ENCODE data around the gene MAP4K1.

MAP4K1 gene

DNA sequence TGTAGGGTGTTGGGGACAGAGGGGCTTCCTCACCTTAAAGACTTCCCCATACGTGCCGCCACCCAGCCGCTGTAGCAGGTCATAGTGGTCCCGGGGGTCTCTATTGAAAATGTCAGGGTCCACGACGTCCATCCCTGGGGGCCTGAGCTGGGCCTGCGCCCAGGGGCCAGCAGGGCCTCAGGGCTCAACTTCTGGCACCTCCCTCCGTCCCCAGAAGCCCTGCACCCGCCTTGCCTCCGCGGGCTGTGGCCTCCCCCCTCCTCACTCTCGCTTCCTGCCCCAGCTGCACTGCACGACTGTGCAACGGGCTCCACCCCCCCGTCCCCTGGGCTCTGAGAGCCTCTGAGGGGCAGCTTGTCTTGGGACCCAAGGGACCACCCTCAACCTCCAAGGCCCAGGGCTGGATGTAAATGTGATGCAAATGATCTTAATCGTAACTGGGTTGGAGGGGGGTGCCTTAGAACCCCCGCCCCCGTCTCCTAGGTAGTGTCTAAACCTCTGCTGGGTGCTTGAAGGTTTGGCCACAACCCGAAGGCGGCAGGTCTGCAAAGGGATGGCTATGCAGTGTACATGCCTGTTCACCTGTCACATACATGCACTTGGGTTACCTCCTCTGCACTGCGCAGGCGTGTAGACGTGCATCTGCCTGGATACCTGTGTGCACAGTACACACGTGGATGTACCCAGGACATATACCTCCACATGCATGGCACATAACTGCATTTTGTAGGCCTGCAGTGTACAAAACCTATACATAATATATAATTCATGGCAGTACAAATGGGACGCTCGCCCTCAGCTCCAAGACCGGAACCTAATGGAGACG lies at the start of gene MAP4K1:
MAP4K1 (minus strand) TSS at position 190 of the 826 bp plus-strand sequence; CDS start at position 132, 58 bp downstream.
- peak; percentile 39 to 57 for DNase-seq (ENCODE audit: low read depth in 1 of 2, low spot score in 1 of 2)

DNA sequence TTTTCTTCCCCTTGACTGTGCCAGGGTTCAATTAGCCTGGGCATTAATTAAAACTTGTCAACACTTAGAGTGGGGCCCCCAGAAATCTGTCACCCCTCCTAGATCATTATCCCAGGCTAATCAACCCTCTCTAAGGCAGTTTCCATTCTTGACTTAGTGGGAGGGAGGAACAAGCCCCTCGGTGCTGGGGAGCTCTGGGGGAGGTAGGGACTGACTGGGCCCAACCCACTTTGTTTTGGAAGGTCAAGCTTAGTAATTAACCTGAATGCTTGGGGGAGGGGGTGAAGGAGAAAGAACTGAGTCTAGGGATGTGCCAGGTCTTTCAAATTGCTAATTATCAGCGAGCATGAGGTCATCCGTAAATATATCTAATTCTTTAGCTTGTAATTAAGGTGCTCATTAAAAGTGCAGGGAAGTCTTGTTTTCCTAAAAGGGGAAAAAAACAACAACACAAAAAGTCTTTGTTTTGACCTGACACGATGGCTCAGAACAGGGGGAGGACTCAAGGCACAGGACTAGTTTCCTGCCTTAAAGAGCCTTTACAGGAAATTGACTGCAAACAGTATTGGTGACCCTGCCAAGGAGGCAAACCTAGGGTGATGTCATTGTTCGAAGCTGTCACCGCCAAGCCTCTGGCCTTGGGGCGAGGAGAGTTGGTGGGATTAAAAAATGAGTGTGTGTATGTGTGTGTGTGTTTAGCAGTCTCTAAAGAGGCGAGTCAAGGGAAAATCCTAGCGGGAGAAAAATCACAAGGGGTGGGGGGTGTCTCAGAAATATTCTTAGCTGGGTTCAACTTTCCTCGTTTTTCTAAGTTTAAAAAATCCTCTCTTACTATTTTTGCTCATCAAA lies 49.1 kb upstream of the MAP4K1 start:
- no peak for DNase-seq (ENCODE audit: low read depth in 1 of 2, low spot score in 1 of 2)

DNA sequence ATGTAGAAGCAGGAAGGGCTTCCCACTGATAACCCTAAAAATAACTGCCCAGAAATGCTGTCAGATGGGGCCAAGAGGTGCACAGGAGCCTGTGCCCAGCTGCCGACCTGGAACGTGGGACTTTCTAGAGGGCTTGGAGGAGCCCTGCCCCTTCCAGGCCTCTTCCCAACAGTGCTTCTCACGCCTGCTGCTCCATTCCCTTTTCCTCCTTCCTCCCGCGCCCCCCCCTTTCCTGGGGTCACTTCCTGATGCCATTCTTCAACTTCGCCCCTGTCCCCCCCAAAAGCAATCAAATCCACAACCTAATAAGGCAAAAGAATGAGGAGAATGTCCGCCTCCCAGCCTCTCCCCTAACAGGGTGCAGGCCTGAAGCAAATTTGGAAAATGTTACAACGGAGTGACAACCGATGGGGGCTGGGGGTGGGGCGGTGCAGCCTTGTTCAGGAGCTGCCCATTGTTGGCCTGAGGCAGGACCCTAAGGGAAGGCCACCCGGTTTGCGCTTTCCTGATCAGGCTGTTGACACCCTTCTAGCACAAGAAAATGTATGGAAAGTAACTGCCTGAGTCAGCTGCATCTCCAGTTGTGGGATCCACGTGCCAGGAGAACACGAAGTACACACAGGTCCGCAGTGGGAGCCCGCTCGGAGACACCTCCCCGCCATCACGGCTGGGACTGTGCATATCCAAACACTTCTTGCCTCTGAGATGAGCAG lies 48.4 kb upstream of the MAP4K1 start:
- no peak for DNase-seq (ENCODE audit: low read depth in 1 of 2, low spot score in 1 of 2)

DNA sequence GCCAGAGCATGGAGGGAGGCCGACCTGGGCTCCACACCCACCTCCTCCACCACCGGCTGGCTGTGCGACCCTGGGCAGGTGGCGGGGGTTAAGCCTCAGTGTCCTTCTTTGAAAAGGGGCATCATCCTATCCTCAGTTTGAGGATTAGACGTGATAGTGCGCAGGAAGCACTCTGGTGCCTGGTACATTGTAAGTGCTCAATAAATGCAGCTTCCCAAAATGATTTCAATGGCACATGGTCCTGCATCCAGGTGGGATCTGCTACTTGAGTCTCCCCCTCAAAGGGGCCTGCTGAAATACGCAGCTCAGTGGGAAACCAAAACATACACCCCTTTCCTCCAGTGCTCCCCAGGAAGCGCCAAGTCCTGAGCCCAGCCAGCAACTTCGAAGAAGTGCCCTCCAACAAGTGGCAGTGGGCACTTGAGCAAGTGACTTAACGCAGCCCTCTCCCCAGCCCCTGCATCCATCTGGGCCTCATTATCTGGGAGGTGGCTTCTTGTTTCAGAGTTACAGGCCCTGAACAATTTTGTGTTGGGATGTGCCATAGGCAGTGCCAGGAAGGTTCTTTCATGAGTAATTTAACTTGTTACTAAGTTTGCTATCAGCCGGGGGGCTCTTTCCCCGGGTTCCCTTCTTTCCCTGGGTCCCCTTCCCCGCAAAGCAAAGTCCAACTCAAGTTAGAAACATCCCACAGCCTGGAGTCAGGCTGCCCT lies 47.6 kb upstream of the MAP4K1 start:
- no peak for DNase-seq (ENCODE audit: low read depth in 1 of 2, low spot score in 1 of 2)

DNA sequence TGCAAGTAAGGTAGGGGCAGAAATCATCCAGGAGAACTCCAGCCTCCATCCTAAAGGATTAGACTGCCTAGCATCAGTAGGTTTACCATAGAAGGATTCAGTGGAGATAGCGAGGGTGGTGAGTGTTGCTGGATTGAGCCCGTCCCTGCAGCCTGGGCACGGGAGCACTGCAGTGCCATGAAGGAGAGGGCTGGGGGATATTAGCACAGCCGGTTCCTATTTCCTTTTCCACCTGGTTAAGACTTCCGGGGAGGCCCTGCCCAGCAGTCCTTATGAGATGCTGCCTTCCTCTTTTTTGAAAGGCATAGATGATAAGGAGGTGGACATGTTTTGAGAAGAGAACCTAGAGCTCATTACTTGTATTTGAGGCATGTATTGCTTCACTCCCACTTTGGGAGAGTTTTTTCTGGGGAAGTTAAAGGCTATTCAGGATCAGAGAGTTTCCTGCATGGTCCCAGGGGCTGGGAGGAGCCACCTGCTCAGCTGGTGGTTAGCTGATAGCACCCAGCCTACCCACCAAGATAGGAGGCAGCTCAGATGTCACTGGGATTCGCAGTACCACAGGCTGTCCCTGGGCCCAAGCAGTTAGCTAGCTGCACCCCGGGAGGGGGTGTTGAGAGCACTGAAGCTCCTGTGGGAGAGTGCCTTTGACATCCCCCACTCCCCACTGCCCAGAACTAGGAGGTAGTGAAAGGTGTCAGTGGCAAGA lies 46.9 kb upstream of the MAP4K1 start:
- no peak for DNase-seq (ENCODE audit: low read depth in 1 of 2, low spot score in 1 of 2)

DNA sequence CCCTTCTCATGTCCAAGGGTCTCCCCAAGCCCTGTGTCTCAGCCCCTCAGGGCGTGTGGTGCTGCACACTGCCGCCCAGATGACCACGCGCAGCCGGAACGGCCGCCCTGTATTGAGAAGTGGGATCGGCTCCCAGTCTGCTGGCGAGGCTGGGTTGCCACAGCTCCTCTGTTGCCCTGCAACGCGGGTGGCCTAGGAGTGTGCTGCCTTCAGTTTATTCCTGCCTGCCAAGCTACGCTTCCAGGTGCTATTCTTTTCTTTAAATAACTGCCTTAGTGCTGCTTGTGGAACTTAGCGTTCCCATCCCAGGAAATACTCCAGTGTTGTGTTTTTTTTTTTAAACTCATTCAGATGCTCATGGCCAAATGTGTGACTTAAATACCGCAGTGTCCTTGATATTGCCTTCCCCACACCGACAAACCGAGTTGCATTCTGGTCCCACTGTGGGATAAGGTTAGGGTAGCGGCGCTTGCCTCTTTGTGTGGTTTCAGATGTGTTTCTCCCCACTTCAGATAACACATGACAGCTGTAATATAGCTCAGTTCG lies 46.3 kb upstream of the MAP4K1 start:
- no peak for DNase-seq (ENCODE audit: low read depth in 1 of 2, low spot score in 1 of 2)

DNA sequence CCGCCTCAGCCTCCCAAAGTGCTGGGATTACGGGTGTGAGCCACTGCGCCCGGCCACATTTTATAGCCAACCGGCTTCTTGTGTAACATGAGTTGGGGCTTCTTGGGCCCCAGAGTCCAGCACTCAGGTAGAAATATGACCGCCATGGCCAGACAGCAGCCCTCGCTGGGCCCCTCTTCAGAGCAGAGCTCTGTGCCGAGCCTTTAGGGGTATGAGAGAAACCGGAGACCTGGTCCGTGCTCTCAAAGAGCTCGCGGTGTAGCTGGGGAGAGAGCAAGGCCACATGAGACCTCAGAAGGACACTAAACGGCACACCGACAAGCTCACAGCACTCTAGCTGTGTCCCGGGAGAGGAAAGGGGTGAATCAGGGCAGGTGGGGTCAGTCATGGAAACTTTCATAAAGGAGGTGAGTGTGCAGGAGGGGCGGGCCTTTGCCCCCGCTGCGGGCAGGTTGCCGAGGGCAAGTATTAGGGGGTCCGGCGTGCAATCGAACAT lies 45.5 kb upstream of the MAP4K1 start:
- DNase-seq (ENCODE audit: low read depth in 1 of 2, low spot score in 1 of 2), result no peak

DNA sequence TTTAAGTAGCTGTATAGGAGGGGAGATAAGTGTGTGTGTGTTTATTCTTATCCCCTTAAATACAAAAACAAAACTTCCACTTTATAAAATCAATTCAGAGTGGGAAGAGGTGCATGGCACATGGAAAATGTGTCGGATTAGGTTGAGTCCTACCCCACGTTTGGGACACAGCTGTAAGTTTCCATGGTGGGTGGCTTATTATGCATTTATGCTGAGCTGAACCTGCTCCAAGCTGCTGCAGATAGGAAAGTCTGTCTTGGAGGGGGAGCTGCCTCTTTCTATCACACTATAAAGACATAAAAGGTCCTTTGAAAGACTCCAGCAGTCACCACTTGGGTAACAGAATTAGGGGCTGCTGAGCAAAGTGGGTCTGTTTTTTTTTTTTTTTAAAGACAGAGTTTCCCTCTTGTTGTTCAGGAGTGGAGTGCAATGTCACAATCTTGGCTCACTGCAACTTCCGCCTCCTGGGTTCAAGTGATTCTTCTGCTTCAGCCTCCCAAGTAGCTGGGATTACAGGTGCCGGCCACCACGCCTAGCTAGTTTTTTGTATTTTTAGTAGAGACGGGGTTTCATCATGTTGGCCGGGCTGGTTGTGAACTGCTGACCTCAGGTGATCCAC lies 44.9 kb upstream of the MAP4K1 start:
- DNase-seq (ENCODE audit: low read depth in 1 of 2, low spot score in 1 of 2), result no peak

DNA sequence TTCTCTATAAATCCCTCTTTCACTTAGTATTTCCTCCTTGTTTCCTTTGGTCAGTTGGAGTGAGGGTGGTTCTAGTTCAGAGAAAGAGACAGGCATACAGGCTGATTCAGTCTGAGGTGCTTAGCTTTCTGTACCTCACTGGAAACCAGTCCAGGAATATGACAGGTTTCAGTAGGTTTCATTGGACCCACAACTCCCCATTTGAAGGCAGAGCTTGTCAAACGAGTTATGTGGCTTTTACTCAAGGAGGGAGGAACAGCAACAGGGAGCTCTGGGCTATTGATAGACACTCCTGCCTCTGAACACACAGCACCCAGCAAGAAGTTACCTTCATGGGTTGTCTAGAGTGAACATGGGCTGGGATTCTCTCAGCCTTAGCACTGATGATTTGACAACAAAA lies 44.2 kb upstream of the MAP4K1 start:
- DNase-seq (ENCODE audit: low read depth in 1 of 2, low spot score in 1 of 2), result no peak

DNA sequence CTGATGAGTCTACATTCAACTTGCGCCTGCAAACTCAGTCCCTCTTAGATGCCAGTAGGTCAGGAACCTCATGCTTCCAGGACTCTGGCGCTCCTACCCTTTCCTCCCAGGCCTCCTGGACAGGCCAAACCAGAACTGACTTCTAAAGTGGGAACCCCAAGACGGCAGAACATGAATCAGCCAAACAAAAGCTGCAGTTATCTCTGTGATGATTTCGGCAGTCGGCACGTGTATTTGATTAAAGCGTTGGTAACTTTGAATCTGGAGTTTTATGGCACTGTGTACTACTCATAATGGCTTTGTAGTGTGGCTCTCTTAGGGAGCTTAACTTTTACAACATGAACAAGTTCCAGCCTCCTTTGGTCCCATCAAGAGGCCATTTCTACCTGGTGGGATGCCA lies 43.4 kb upstream of the MAP4K1 start:
- no peak for DNase-seq (ENCODE audit: low read depth in 1 of 2, low spot score in 1 of 2)

DNA sequence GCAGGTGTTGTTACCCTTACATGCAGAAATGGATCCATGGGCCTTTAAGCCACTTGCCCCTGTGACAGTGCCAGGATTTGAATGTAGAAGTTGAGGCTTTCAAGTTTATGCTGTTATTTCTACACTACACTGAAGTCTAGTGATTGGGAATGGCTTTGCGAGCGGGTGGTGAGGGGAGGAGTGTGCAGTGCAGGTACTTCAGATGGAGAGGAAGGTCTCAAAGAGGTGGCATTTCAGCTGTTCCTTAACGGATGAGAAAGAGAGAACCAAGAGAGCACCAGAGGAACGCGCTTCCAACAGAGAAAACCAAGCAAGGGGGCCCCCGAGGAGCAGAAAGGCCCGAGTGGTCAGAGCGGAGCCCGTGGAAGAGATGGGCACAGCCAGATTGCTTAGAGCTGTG lies 43.0 kb upstream of the MAP4K1 start:
- DNase-seq (ENCODE audit: low read depth in 1 of 2, low spot score in 1 of 2), result no peak

DNA sequence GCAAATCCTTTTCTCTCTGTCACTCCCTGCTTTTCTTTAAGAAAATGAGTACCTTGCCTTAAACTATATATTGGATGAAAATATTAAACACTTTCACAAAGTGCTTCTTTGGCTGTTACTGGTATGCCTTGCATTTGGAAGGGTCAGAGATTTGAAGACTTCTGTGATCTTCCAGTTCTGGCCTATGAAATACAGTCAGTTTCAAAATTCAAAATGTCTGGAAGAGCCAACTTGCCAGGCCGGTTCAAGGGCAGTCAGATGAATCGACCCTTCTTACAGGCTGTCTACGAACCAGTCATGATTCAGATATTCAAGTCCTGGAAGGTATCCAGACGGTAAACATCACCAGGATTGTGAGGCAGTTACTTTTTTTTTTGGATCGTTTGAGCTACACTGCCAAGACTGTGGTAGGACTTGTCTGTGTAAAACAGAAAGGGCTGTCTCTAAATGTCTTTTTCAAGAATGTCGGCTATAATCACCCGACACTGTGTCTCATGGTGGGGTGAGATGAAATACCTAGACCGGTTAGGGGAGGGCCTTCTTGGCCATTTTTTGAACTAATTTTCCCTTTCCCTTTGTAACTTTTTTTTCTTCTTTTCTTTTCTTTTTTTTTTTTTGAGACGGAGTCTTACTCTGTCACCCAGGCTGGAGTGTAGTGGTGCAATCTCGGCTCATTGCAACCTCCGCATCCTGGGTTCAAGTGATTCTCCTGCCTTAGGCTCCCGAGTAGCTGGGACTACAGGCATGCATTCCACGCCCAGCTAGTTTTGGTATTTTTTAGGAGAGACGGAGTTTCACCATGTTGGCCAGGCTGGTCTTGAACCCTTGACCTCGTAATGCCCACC lies 40.9 kb upstream of the MAP4K1 start:
- no peak for DNase-seq (ENCODE audit: low read depth in 1 of 2, low spot score in 1 of 2)

DNA sequence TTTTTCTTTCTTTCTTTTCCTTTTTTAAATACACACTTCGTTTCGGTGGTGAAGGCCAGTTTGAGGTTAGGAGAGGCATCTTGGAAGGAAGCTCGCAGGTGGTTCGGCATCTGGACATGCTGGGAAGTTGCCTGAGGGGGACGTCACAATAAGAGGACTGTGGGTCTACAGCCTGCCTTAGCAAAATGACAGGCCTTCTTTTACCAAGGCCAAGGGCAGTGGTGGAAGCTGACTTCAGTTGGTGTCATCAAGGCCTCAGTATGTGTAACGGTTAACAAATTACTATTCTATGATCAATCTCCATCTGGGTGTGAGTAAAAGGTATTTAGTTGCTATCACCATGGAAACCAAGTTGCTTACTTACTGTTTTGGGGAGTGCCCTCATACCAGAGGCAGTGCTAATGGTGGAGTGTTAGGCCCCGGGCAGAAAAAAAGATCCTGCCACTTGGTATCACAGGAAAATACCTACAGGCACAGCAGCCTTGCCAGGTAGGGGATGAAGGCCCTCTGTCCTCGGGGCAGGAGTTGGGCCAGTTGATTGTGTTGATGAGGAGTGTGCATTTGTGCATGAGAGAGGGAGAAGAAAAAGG lies 40.0 kb upstream of the MAP4K1 start:
- DNase-seq (ENCODE audit: low read depth in 1 of 2, low spot score in 1 of 2), result no peak

DNA sequence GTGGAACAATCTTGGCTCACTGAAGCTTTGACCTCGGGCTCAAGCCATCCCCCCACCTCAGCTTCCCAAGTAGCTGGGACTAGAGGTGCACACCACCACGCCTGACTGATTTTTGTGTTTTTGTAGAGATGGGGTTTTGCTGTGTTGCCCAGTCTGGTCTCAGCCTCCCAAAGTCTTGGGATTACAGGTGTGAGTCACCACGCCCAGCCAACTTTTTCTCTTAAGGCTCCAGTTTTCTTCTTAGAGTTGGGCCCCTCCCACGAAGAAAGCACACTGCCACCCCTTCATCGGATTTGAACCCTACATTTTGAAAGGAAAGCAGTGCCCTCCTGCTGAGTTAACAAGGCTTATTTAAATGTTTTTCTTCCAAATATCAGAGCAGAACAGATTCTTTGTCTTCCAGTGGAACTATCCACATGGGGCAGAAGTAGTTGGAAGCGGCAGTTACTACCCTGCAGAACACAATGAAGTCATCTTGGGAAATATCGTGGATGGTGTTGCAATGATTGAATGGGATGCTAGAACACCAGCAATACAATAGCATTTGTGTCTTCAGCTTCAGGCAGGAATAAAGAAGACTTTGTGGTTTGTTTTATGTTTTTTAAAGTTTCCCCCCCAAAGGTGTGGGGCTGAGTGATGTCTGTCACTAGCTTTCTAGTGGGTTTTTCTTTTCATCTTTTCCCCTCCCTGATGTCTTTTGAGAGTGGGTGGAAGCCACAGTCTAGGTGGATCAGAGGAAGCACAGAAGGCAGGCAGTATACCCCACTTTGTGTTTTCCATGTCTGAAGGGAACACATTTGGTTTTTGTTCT lies 38.6 kb upstream of the MAP4K1 start:
- peak in 1 of 2 donors; percentile 55 for DNase-seq (ENCODE audit: low read depth in 1 of 2, low spot score in 1 of 2)

DNA sequence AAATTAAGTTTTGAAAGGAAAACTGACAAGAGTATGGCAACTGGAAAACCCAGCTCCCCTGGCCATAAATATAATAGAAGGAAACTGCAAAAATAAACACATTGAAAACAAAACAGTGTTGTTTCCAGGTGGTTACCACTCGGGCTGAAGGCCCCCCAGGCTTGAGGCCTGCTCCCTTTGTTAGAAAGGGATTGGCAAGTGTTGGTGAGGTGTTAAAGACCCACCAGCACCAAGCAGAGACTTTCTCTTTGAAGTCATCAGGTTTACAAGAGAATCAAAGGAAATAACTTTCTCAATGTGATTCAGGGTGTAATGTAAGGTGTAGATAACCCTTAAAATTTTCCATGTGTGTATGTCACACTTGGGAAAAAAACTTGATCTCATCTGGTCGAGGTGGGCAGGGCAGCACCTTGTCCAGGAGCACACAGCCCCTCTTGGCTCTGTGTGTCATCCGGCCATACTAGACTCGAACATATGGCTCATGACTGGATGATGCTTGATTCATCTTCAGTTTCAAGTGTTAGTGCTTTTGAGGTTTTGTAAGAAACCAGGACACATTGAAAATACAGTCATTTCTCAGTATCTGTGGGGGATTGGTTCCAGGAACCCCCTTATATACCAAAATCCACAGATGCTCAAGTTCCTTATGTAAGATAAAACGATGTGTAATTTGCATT lies 37.5 kb upstream of the MAP4K1 start:
- DNase-seq (ENCODE audit: low read depth in 1 of 2, low spot score in 1 of 2), result peak in 1 of 2 donors; percentile 45

DNA sequence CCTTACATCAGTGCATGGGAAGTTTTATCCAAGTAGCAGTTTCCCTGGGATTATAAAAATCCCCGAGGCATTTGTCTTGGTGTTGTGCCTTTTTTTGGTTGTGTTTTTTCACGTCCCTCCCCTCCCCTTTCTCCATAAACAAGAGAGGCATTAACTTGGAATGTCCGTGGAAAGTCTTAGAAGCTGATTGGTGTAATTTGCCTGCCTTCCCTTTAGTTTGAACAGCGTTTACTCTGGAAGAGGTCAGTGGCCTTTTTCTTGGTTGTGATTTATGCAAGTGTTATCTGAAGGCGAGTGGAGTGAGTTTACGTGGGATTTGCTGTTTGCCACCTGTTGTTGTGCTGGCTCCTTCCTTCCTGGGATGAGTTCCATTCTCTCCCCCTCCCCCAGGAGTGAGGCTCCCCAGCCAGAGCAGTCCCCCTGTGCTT lies 36.9 kb upstream of the MAP4K1 start:
- DNase-seq (ENCODE audit: low read depth in 1 of 2, low spot score in 1 of 2), result no peak
